ENCODE results near the gene KLF16.

KLF16 gene

GRCh38 chr19:1818549-1819195 is 44.7 kb downstream of the KLF16 start:
- no peak for DNase-seq

- no peak for DNase-seq
These were observed 45.7 kb downstream of the KLF16 start for GRCh38 chr19:1817553-1818179.

GRCh38 chr19:1816530-1817298 is 46.7 kb downstream of the KLF16 start:
- DNase-seq, result no peak

- no peak for DNase-seq
These were observed 47.5 kb downstream of the KLF16 start for GRCh38 chr19:1815605-1816529.

GRCh38 chr19:1814833-1815604 is 48.4 kb downstream of the KLF16 start:
- DNase-seq, result no peak

- no peak for DNase-seq
These were observed 49.0 kb downstream of the KLF16 start for GRCh38 chr19:1814391-1814790.

- DNase-seq, result no peak
These were observed 49.9 kb downstream of the KLF16 start for GRCh38 chr19:1813192-1814182.

- DNase-seq, result no peak
These were observed 50.8 kb downstream of the KLF16 start for GRCh38 chr19:1812426-1813191.

GRCh38 chr19:1811942-1812425 is 51.4 kb downstream of the KLF16 start, which contains the start of gene ATP8B3:
Gene ATP8B3 (minus strand): TSS chr19:1812276. CDS start chr19:1811736, 540 bp downstream.
- DNase-seq, result no peak

- DNase-seq, result no peak
These were observed 51.9 kb downstream of the KLF16 start for GRCh38 chr19:1811472-1811894.

- no peak for DNase-seq
These were observed 52.8 kb downstream of the KLF16 start for GRCh38 chr19:1810439-1811160.

GRCh38 chr19:1809678-1810077 is 53.7 kb downstream of the KLF16 start:
- DNase-seq, result no peak

- no peak for DNase-seq
These were observed 55.0 kb downstream of the KLF16 start for GRCh38 chr19:1808395-1808731.

- no peak for DNase-seq
These were observed 55.5 kb downstream of the KLF16 start for GRCh38 chr19:1807695-1808394.

GRCh38 chr19:1807030-1807694 is 56.2 kb downstream of the KLF16 start:
- DNase-seq, result no peak

GRCh38 chr19:1806184-1807029 is 57.0 kb downstream of the KLF16 start:
- DNase-seq, result no peak

Data from cortex of kidney (tissue), 1 donor.